ENCODE measurements around the gene EDC3. TPM values are rescaled to one million over a fixed set of nuclear protein-coding genes. Genes with fewer than 3 reads are reported as not detected.

Gene EDC3
- total and polyA plus RNA-seq, 2 of the 4 experiments (the other 2 are of a cell fraction): 16.8 to 38.0 TPM

DNA sequence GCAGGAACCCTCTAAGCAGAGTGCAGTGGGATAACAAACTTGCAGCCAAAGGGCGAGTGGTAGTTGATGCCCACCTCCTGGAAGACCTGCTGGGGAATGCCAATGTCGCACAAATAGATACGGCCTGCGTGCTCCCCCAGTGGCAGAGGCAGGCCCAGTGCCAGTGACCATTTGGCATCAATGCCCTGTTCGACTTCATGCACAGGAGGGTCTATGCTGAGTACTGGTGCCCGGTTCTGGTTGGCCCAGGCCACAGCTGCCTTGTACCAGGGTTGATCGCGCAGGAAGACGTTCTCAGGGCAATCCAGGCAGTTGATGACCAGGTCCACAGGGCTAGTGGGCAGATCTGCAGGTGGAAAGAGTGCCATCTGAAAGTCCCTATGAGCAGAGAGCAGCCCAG, 63.2 kb downstream of the EDC3 start:
- H3K27ac ChIP-seq (ENCODE audit: insufficient read depth, low read length): no peak overlapping the region
- no peak overlapping the region for H4K91ac ChIP-seq (ENCODE audit: insufficient read depth, low read depth, low read length)
- H3K9me1 ChIP-seq (ENCODE audit: insufficient read depth, low read length): no peaks in the 10 kb centered on the region
- H2AK5ac ChIP-seq (ENCODE audit: low read depth, low read length): no peak overlapping the region
- H2BK120ac ChIP-seq (ENCODE audit: low read depth, low read length): no peak overlapping the region
- dilution Hi-C loops (cut with HindIII; ENCODE audit: low sequenced_read_pairs, unreplicated experiment) (no loop called here), intact Hi-C loops (cut with micrococcal nuclease) (loop anchor here (1.0 kb wide), 1 partner anchor 259 kb away; no protein-coding TSS in a partner anchor), in situ Hi-C loops (cut with MboI; ENCODE audit: low sequenced_read_pairs) (no loop called here)
- H2BK5ac ChIP-seq (ENCODE audit: low read depth, low read length, poor library complexity, severe bottlenecking): no peak overlapping the region
- no peak overlapping the region for H3K4me3 ChIP-seq (ENCODE audit: insufficient read depth, low read depth, low read length)
- no peak overlapping the region for H4K5ac ChIP-seq (ENCODE audit: low read depth, low read length)
- H2BK15ac ChIP-seq (ENCODE audit: low read depth, low read length): no peak overlapping the region
- H4K20me1 ChIP-seq (ENCODE audit: insufficient read depth, low read length): peaks cover 43% of the 10 kb centered on the region
- no peak overlapping the region for H2AK9ac ChIP-seq (replicated peaks; ENCODE audit: low read depth, low read length, poor library complexity)
- no peaks in the 10 kb centered on the region for H3K27me3 ChIP-seq (ENCODE audit: control insufficient read depth, insufficient read depth, low read length)
- H3K79me1 ChIP-seq (ENCODE audit: low read depth in 1 of 2, low read length in 2 of 2): peaks cover 0 to 18% of the 10 kb centered on the region in 2 experiments; a peak in 3 of 4 replicates
- ChIA-PET CTCF (interaction anchor here (0.7 to 2.0 kb wide), 9 partner anchors 8 to 145 kb away, joined by 3 to 15 read pairs (median 3); no protein-coding TSS in a partner anchor), POLR2A (ENCODE audit: unreplicated experiment) (no interaction called here)
- H3K36me3 ChIP-seq (ENCODE audit: control insufficient read depth, insufficient read depth, low read length): peaks cover 73% of the 10 kb centered on the region
- DNase-seq (no peak), ATAC-seq (ENCODE audit: low read depth) (no peak)
- H3K4me2 ChIP-seq (ENCODE audit: low read depth, low read length): no peak overlapping the region
- no peak overlapping the region for H2BK20ac ChIP-seq (ENCODE audit: low read depth, low read length)
- no peak overlapping the region for H3K4ac ChIP-seq (ENCODE audit: low read depth, low read length)
- H3K56ac ChIP-seq (ENCODE audit: extremely low read depth, insufficient read depth, low read length): no peak overlapping the region
- TF ChIP-seq MXI1 (IDR thresholded peaks at IDR 0.05; ENCODE audit: borderline replicate concordance, low read depth, low read length): no peak
- TF ChIP-seq NFE2L2 (IDR thresholded peaks at IDR 0.05; ENCODE audit: low read depth, low read length): no peak
- TF ChIP-seq, protein P1, sequence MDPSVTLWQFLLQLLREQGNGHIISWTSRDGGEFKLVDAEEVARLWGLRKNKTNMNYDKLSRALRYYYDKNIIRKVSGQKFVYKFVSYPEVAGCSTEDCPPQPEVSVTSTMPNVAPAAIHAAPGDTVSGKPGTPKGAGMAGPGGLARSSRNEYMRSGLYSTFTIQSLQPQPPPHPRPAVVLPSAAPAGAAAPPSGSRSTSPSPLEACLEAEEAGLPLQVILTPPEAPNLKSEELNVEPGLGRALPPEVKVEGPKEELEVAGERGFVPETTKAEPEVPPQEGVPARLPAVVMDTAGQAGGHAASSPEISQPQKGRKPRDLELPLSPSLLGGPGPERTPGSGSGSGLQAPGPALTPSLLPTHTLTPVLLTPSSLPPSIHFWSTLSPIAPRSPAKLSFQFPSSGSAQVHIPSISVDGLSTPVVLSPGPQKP (IDR thresholded peaks at IDR 0.05; ENCODE audit: borderline replicate concordance, low read depth, low read length): no peak
- TF ChIP-seq RCOR1 (IDR thresholded peaks at IDR 0.05; ENCODE audit: insufficient replicate concordance, low read length): no peak
- no peak for TF ChIP-seq MAZ (IDR thresholded peaks at IDR 0.05; ENCODE audit: borderline replicate concordance, low read depth, low read length)
- no peak for TF ChIP-seq RFX5 (IDR thresholded peaks at IDR 0.05; ENCODE audit: low read depth, low read length)
- TF ChIP-seq POLR2A (IDR thresholded peaks at IDR 0.05; ENCODE audit: low read depth, low read length): no peak
- TF ChIP-seq, protein P2, sequence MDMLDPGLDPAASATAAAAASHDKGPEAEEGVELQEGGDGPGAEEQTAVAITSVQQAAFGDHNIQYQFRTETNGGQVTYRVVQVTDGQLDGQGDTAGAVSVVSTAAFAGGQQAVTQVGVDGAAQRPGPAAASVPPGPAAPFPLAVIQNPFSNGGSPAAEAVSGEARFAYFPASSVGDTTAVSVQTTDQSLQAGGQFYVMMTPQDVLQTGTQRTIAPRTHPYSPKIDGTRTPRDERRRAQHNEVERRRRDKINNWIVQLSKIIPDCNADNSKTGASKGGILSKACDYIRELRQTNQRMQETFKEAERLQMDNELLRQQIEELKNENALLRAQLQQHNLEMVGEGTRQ (IDR thresholded peaks at IDR 0.05; ENCODE audit: low read depth, low read length): no peak
- no peak for TF ChIP-seq FOS (IDR thresholded peaks at IDR 0.05; ENCODE audit: low read depth, low read length)
- TF ChIP-seq, protein P3, sequence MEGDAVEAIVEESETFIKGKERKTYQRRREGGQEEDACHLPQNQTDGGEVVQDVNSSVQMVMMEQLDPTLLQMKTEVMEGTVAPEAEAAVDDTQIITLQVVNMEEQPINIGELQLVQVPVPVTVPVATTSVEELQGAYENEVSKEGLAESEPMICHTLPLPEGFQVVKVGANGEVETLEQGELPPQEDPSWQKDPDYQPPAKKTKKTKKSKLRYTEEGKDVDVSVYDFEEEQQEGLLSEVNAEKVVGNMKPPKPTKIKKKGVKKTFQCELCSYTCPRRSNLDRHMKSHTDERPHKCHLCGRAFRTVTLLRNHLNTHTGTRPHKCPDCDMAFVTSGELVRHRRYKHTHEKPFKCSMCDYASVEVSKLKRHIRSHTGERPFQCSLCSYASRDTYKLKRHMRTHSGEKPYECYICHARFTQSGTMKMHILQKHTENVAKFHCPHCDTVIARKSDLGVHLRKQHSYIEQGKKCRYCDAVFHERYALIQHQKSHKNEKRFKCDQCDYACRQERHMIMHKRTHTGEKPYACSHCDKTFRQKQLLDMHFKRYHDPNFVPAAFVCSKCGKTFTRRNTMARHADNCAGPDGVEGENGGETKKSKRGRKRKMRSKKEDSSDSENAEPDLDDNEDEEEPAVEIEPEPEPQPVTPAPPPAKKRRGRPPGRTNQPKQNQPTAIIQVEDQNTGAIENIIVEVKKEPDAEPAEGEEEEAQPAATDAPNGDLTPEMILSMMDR (conservative IDR thresholded peaks at IDR 0.05; ENCODE audit: low read depth, low read length): no peak
- no peak for TF ChIP-seq BHLHE40 (IDR thresholded peaks at IDR 0.05; ENCODE audit: low read depth, low read length)
- TF ChIP-seq SMC3 (IDR thresholded peaks at IDR 0.05; ENCODE audit: low read depth, low read length): no peak
- no peak for TF ChIP-seq CEBPB (IDR thresholded peaks at IDR 0.05; ENCODE audit: low read depth, low read length)
- H4K8ac ChIP-seq (ENCODE audit: low read depth in 2 of 2, low read length in 2 of 2): no peak overlapping the region
- no peak overlapping the region for H3K18ac ChIP-seq (ENCODE audit: low read depth, low read length)
- H3K14ac ChIP-seq (replicated peaks; ENCODE audit: low read depth, low read length): no peak overlapping the region
- no TSS peak for BruUV-seq (replicated peaks)
- 94% methylated on average over 9 of the region's 9 CpGs; no CpG with 5 or more reads in 1 of the 2 experiments for WGBS, 2 experiments (ENCODE audit: extremely low coverage in 2 of 2, insufficient read length in 1 of 2)
- H3K9me3 ChIP-seq (ENCODE audit: control insufficient read depth, insufficient read depth, low read length): no peaks in the 10 kb centered on the region
- H3K23ac ChIP-seq (ENCODE audit: low read depth, low read length): no peak overlapping the region
- no peaks in the 10 kb centered on the region for H3K4me1 ChIP-seq (ENCODE audit: control insufficient read depth, insufficient read depth, low read length)
- no peak overlapping the region for H2AFZ ChIP-seq (replicated peaks; ENCODE audit: low read length, poor library complexity)
- no peak overlapping the region for H3K9ac ChIP-seq (ENCODE audit: low read depth, low read length)

Data from IMR-90 (cell line).